Subcutaneous adipose tissue (tissue), 4 donors: ENCODE results near the gene LYVE1. TPM values are rescaled to one million over a fixed set of nuclear protein-coding genes. Genes with fewer than 3 reads are reported as not detected.

Source experiments
- total RNA-seq, 4 donors: library from RNA; depleted of rRNA; stranded (reverse); fragments of >200 nt; gene quantifications; one replicate each; pipeline ENCODE4 v1.1.0, GENCODE V29; 2016
- TF ChIP-seq, protein P1 (sequence below): fragments of 450-650 bp; IDR thresholded peaks from one replicate; pipeline ENCODE4 v1.5.1; 2016; ENCODE audit warnings: low read depth, mild to moderate bottlenecking, control low read depth, antibody characterized with exemption, moderate library complexity

Gene LYVE1
- total RNA-seq, 4 donors from 2014 or later, result 110 to 428 (median 207) TPM

DNA sequence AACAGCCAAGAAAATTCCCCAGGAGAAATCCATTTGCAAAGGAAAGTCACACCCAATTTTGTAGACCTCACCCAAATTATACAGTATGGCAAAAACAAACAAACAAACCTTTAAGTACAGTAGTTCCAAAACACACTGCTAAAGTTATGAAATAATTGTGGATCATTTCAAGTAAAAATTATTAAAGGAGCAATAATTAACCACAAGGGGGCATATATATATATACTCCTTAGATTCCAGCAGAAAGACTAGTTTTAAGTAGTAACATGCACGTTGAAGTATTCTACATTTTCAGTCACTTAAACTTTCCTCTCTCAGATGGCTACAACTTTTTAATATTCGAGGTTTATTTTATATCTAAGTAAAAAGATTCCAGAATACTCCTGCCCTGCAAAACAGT is 54.3 kb downstream of the LYVE1 start:
- TF ChIP-seq, protein P1, sequence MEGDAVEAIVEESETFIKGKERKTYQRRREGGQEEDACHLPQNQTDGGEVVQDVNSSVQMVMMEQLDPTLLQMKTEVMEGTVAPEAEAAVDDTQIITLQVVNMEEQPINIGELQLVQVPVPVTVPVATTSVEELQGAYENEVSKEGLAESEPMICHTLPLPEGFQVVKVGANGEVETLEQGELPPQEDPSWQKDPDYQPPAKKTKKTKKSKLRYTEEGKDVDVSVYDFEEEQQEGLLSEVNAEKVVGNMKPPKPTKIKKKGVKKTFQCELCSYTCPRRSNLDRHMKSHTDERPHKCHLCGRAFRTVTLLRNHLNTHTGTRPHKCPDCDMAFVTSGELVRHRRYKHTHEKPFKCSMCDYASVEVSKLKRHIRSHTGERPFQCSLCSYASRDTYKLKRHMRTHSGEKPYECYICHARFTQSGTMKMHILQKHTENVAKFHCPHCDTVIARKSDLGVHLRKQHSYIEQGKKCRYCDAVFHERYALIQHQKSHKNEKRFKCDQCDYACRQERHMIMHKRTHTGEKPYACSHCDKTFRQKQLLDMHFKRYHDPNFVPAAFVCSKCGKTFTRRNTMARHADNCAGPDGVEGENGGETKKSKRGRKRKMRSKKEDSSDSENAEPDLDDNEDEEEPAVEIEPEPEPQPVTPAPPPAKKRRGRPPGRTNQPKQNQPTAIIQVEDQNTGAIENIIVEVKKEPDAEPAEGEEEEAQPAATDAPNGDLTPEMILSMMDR, result no peak

- TF ChIP-seq, protein P1, result no peak
Observed at GRCh38 chr11:10511181-10511621, 57.3 kb downstream of the LYVE1 start.

Other genes with a start within 250 kb of the LYVE1 start
- gene AMPD3, start 113.4 kb downstream of the LYVE1 start, total RNA-seq, result 10 to 100 TPM in 2 of 4 donors, 1 to 10 TPM in 2; 7.7 to 18.4 (median 9.8) TPM
- 10 to 100 TPM; 39.0 to 68.3 (median 59.7) TPM for gene RNF141, start 27.5 kb downstream of the LYVE1 start, total RNA-seq
- 10 to 100 TPM in 2 of 4 donors, 1 to 10 TPM in 2; 5.5 to 18.3 (median 10.5) TPM for gene IRAG1, start 125.1 kb upstream of the LYVE1 start, total RNA-seq
- gene CTR9, start 182.6 kb upstream of the LYVE1 start, total RNA-seq, result 10 to 100 TPM; 20.3 to 28.7 (median 22.7) TPM
- gene EIF4G2, start 240.3 kb upstream of the LYVE1 start, total RNA-seq, result 100 to 1,000 TPM; 316 to 656 (median 355) TPM